ENCODE measurements around the gene HS3ST2. TPM values are rescaled to one million over a fixed set of nuclear protein-coding genes. Genes with fewer than 3 reads are reported as not detected.

Gene HS3ST2
- total RNA-seq, 1 experiment from 2014 or later = 0.24 TPM

DNA sequence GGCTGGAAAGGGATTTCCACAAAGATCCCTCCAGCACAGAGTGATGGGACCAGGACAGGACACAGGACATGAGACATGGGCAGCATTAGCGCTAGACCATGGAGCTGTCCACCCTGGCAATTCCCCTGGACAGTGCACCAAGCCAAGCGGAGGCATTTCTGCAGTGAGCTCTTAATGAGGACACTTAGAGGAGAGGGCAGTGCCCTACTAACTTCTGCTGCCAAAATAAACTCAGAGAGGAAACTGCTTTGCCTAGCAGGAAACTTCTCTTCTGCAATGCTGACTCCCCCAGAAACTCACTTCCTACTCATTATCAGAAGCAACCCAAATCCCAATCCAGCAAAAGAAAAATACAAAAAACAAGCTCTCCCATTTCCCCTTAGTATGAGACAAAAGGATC is 119.2 kb downstream of the HS3ST2 start:
- CTCF ChIA-PET = no interaction called here
- TF ChIP-seq, protein P1, sequence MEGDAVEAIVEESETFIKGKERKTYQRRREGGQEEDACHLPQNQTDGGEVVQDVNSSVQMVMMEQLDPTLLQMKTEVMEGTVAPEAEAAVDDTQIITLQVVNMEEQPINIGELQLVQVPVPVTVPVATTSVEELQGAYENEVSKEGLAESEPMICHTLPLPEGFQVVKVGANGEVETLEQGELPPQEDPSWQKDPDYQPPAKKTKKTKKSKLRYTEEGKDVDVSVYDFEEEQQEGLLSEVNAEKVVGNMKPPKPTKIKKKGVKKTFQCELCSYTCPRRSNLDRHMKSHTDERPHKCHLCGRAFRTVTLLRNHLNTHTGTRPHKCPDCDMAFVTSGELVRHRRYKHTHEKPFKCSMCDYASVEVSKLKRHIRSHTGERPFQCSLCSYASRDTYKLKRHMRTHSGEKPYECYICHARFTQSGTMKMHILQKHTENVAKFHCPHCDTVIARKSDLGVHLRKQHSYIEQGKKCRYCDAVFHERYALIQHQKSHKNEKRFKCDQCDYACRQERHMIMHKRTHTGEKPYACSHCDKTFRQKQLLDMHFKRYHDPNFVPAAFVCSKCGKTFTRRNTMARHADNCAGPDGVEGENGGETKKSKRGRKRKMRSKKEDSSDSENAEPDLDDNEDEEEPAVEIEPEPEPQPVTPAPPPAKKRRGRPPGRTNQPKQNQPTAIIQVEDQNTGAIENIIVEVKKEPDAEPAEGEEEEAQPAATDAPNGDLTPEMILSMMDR (conservative IDR thresholded peaks at IDR 0.05; ENCODE audit: low read depth, low read length) = no peak
- no peak for TF ChIP-seq EZH2 (IDR thresholded peaks at IDR 0.05; ENCODE audit: borderline replicate concordance, low read depth, low read length, poor library complexity, severe bottlenecking)
- no peaks in the 10 kb centered on the region for H3K9me3 ChIP-seq (ENCODE audit: low read depth, low read length, poor library complexity, severe bottlenecking)
- no peaks in the 10 kb centered on the region for H3K36me3 ChIP-seq (ENCODE audit: insufficient read depth, low read length, poor library complexity, severe bottlenecking)
- intact Hi-C loops (cut with micrococcal nuclease; ENCODE audit: unreplicated experiment) = no loop called here
- peaks cover 63% of the 10 kb centered on the region for H3K27me3 ChIP-seq (replicated peaks; ENCODE audit: insufficient read depth, low read depth, low read length, poor library complexity)
- DNase-seq (ENCODE audit: low spot score) = no peak
- no peaks in the 10 kb centered on the region for H3K4me1 ChIP-seq (ENCODE audit: insufficient read depth, low read length, poor library complexity, severe bottlenecking)
- no TSS peak for BruUV-seq (replicated peaks)
- POLR2A ChIA-PET (ENCODE audit: low non-redundant PET) = no interaction called here
- H3K27ac ChIP-seq (ENCODE audit: low read depth, low read length, poor library complexity, severe bottlenecking) = no peak overlapping the region
- no peak overlapping the region for H3K4me3 ChIP-seq (ENCODE audit: low read depth, low read length, poor library complexity, severe bottlenecking)

DNA sequence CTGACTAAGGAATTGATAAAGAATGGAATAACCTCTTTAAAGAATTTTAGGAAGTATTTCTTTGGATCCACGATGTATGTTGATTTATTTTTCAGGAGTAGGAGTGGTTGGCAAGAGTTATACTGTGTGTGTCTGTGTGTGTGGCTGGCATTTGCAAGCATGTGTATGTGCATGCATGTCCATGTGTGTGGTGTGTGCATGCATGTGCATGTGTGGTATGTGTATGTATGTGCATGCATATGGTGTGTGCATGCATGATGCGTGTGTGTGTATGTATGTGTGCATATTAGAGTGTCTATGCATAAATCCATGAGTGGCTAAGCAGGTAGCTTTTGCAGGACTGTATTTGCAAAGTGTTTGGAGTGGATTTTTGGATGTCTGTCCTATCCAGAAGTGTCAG is 120.8 kb downstream of the HS3ST2 start:
- intact Hi-C loops (cut with micrococcal nuclease; ENCODE audit: unreplicated experiment) = no loop called here
- H3K36me3 ChIP-seq (ENCODE audit: insufficient read depth, low read length, poor library complexity, severe bottlenecking) = no peaks in the 10 kb centered on the region
- TF ChIP-seq EZH2 (IDR thresholded peaks at IDR 0.05; ENCODE audit: borderline replicate concordance, low read depth, low read length, poor library complexity, severe bottlenecking) = no peak
- TF ChIP-seq, protein P1 (conservative IDR thresholded peaks at IDR 0.05; ENCODE audit: low read depth, low read length) = no peak
- no TSS peak for BruUV-seq (replicated peaks)
- POLR2A ChIA-PET (ENCODE audit: low non-redundant PET) = no interaction called here
- no peak overlapping the region for H3K27ac ChIP-seq (ENCODE audit: low read depth, low read length, poor library complexity, severe bottlenecking)
- CTCF ChIA-PET = no interaction called here
- no peaks in the 10 kb centered on the region for H3K4me1 ChIP-seq (ENCODE audit: insufficient read depth, low read length, poor library complexity, severe bottlenecking)
- H3K9me3 ChIP-seq (ENCODE audit: low read depth, low read length, poor library complexity, severe bottlenecking) = no peaks in the 10 kb centered on the region
- peaks cover 48% of the 10 kb centered on the region for H3K27me3 ChIP-seq (replicated peaks; ENCODE audit: insufficient read depth, low read depth, low read length, poor library complexity)
- H3K4me3 ChIP-seq (ENCODE audit: low read depth, low read length, poor library complexity, severe bottlenecking) = no peak overlapping the region
- DNase-seq (ENCODE audit: low spot score) = no peak

DNA sequence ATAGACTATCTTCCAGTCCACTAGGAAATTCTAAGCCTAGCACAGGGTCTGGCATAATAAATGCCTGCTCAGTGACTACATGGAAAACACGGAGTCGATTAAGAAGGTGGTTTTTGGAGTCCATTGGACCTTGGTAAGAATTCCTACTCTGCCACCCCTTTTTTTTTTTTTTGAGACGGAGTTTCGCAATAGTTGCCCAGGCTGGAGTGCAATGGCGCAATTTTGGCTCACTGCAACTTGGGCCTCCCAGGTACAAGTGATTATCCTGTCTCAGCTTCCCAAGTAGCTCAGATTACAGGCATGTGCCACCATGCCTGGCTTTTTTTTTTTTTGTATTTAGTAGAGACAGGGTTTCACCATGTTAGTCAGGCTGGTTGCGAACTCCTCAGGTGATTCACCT is 123.2 kb downstream of the HS3ST2 start:
- BruUV-seq (replicated peaks) = no TSS peak
- H3K4me3 ChIP-seq (ENCODE audit: low read depth, low read length, poor library complexity, severe bottlenecking) = no peak overlapping the region
- TF ChIP-seq, protein P1 (conservative IDR thresholded peaks at IDR 0.05; ENCODE audit: low read depth, low read length) = no peak
- TF ChIP-seq EZH2 (IDR thresholded peaks at IDR 0.05; ENCODE audit: borderline replicate concordance, low read depth, low read length, poor library complexity, severe bottlenecking) = no peak
- H3K27ac ChIP-seq (ENCODE audit: low read depth, low read length, poor library complexity, severe bottlenecking) = no peak overlapping the region
- H3K27me3 ChIP-seq (replicated peaks; ENCODE audit: insufficient read depth, low read depth, low read length, poor library complexity) = peaks cover 32% of the 10 kb centered on the region
- no peaks in the 10 kb centered on the region for H3K4me1 ChIP-seq (ENCODE audit: insufficient read depth, low read length, poor library complexity, severe bottlenecking)
- no peaks in the 10 kb centered on the region for H3K9me3 ChIP-seq (ENCODE audit: low read depth, low read length, poor library complexity, severe bottlenecking)
- intact Hi-C loops (cut with micrococcal nuclease; ENCODE audit: unreplicated experiment) = no loop called here
- no peaks in the 10 kb centered on the region for H3K36me3 ChIP-seq (ENCODE audit: insufficient read depth, low read length, poor library complexity, severe bottlenecking)
- CTCF ChIA-PET = no interaction called here
- POLR2A ChIA-PET (ENCODE audit: low non-redundant PET) = no interaction called here
- no peak for DNase-seq (ENCODE audit: low spot score)
